ENCODE results near the gene SERPINA10.

The SERPINA10 gene

DNA sequence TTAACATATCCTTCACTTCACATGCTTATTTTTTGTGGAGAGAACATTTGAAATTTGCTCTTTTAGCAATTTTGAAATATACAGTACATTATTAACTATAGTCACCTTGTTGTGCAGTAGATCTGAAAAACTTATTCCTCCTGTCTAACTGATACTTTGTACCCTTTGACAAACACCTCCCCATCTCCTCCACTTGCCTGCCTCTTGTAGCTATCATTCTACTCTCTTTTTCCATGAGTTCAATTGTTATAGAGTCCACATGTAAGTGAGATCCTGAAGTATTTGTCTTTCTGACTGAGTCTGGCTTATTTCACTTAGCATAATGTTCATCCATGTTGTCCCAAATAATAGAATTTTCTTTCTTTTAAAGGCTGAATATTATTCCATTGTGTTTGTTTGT is 39.5 kb upstream of the SERPINA10 start:
- no peak overlapping the region for H3K27ac ChIP-seq
- TF ChIP-seq, protein P1, sequence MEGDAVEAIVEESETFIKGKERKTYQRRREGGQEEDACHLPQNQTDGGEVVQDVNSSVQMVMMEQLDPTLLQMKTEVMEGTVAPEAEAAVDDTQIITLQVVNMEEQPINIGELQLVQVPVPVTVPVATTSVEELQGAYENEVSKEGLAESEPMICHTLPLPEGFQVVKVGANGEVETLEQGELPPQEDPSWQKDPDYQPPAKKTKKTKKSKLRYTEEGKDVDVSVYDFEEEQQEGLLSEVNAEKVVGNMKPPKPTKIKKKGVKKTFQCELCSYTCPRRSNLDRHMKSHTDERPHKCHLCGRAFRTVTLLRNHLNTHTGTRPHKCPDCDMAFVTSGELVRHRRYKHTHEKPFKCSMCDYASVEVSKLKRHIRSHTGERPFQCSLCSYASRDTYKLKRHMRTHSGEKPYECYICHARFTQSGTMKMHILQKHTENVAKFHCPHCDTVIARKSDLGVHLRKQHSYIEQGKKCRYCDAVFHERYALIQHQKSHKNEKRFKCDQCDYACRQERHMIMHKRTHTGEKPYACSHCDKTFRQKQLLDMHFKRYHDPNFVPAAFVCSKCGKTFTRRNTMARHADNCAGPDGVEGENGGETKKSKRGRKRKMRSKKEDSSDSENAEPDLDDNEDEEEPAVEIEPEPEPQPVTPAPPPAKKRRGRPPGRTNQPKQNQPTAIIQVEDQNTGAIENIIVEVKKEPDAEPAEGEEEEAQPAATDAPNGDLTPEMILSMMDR (conservative IDR thresholded peaks at IDR 0.05), result no peak

DNA sequence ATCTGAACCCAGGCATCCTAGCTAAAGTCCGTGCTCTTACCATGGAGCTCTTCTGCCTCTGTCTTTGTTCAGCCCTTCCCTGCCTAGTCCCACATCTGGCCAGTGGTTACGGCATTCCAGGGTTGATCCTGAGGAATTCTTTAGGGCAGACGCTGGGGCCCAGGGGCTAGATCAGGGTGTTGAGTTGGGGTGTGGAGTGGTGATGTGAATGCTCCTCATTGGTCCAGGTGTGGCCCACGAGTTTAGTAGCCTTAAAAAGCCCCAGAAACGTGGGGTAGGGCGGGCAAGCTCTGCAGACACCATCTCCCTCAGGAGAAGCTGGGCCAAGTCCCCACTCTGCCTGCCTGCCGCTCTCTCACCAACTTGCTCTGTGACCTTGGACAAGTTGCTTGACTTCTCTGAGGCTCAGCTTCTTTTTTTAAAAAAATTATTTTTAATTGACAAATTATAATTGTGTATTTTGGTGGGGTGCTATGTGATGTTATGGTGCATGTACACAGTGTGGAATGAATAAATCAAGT is 39.1 kb upstream of the SERPINA10 start:
- no peak overlapping the region for H3K27ac ChIP-seq
- TF ChIP-seq, protein P1 (conservative IDR thresholded peaks at IDR 0.05), result no peak

DNA sequence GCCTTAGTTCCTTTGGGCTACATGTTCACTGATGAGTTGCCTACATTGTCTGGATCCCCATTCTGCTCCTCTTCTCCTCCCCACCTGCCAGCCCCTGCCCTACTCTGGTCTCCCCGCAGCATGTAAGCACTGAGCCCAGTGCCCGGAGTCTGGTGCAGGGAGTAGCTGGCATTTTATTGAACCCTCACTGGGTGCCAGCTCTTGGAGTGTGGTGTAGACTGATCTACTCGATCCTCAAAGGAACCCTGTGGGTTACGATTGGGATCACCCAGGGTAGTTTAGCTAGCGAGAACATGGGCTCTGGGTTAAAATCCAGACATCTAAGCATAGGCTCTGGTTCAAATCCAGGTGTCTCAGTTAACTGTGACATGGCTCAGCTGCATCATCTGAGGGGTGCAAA is 38.4 kb upstream of the SERPINA10 start:
- TF ChIP-seq, protein P1 (conservative IDR thresholded peaks at IDR 0.05), result no peak
- no peak overlapping the region for H3K27ac ChIP-seq

DNA sequence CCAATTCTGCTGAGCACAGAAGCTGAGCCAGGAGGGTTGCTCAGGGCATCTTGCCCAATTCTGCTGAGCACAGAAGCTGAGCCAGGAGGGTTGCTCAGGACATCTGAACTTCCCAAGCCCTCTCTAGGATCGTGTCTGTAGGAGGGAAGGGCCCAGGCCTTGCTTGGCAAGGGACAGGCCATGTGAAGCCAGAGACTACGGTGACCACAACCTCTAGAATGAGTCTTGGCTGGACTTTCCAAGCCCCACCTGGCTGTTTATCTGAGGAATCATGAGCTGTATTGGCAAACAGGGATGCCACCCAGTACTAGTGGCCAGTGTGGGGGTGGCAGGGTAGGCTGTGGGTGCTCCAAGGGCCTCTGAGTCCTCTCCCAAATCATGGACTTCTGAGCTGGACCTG is 37.8 kb upstream of the SERPINA10 start:
- no peak overlapping the region for H3K27ac ChIP-seq
- TF ChIP-seq, protein P1 (conservative IDR thresholded peaks at IDR 0.05), result no peak

DNA sequence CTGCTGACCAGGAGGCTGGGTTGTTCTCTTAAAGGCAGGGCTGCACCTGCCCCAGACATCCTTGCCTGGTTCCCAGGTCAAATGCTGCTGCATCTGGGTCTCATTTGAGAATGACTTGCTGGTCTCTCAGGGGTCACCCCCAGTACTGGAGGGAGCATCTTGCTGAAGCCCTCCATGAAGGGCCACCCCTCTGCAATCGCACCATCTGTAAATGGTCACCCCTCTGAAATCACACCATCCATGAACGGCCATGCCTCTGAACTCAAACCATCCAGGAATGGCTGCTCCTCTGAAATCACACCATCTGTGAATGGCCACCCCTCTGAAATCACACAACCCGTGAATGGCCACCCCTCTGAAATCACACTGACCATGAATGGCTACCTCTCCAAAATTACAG is 37.4 kb upstream of the SERPINA10 start:
- TF ChIP-seq, protein P1 (conservative IDR thresholded peaks at IDR 0.05), result no peak
- H3K27ac ChIP-seq, result no peak overlapping the region

DNA sequence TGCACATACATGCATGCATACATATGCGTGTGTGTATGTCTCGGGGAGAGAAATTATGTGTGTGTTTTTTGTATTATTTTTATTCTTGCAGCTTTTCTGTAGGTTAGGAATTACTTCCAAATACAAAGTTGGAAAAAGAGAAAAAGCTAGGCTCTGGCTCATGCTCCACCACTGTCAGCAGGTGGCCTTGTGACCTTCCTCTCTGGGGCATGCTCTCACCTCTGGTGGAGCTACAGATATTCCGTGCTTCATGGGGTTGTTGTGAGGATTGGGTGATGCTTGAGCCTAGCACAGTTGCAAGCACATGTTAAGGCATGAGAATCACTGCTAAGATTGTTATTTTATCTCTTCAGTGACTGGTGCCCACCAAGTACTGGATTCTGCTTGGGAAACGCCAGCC is 36.8 kb upstream of the SERPINA10 start:
- TF ChIP-seq, protein P1 (conservative IDR thresholded peaks at IDR 0.05), result no peak
- H3K27ac ChIP-seq, result no peak overlapping the region

DNA sequence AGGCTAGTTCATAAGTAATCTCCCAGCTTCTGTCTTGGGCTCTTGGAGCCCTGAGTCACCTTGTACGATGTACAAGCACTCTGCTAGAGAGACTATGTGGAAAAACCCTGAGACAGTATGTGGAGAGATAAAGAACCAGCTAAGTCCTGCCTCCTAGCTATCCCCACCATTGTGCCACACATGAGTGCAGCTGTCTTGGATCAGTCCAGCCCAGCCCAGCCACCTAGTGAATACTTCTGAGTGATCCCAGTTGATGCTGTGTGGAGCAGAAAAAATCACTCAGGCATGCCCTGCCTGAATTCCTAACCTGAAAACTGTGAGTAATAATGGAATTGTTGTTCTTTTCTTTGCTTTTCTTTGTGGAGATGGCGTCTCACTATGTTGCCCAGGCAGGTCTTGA is 35.1 kb upstream of the SERPINA10 start:
- H3K27ac ChIP-seq, result no peak overlapping the region
- TF ChIP-seq, protein P1 (conservative IDR thresholded peaks at IDR 0.05), result no peak

Data from VCaP (cell line).